RWPE2 (cell line): Measurements from ENCODE around the gene CDKN1A.
A peak's percentile ranks its signal among the peaks of the same experiment; 100 is the strongest.

ENCODE experiments used
- ATAC-seq: fragments of 200-7000 bp; cut with Tn5 transposase; 3 replicates; pipeline ENCODE4 v1.9.1; 2021; ENCODE audit warnings: low read depth
- DNase-seq: peaks from one replicate; pipeline ENCODE4 v3.0.0-alpha.2; 2020; ENCODE audit warnings: low spot score
- H3K27ac ChIP-seq: fragments of 450-650 bp; 2 replicates; pipeline ENCODE4 v1.5.1; 2017; ENCODE audit warnings: mild to moderate bottlenecking; ENCODE audit not compliant: poor library complexity, severe bottlenecking
- H3K27me3 ChIP-seq: fragments of 250-450 bp; sonication (Bioruptor Pico); 2 replicates; pipeline ENCODE4 v1.5.1; 2021; ENCODE audit warnings: mild to moderate bottlenecking, moderate library complexity; ENCODE audit not compliant: insufficient read depth, poor library complexity, severe bottlenecking
- H3K36me3 ChIP-seq: fragments of 250-450 bp; sonication (Bioruptor Pico); 2 replicates; pipeline ENCODE4 v1.5.1; 2020; ENCODE audit warnings: low read depth, mild to moderate bottlenecking, moderate library complexity
- H3K4me1 ChIP-seq: fragments of 250-450 bp; sonication (Bioruptor Pico); 2 replicates; pipeline ENCODE4 v1.5.1; 2021; ENCODE audit warnings: mild to moderate bottlenecking, moderate library complexity; ENCODE audit not compliant: insufficient read depth, poor library complexity, severe bottlenecking
- H3K4me3 ChIP-seq: fragments of 250-450 bp; sonication (Bioruptor Pico); 2 replicates; pipeline ENCODE4 v1.5.1; 2021; ENCODE audit warnings: mild to moderate bottlenecking, moderate library complexity; ENCODE audit not compliant: severe bottlenecking
- H3K9me3 ChIP-seq: fragments of 250-450 bp; sonication (Bioruptor Pico); 2 replicates; pipeline ENCODE4 v1.5.1; 2021; ENCODE audit warnings: mild to moderate bottlenecking, moderate library complexity; ENCODE audit not compliant: severe bottlenecking
- TF ChIP-seq, protein P1 (sequence below): fragments of 450-650 bp; IDR thresholded peaks from one replicate; pipeline ENCODE4 v1.5.1; 2017; ENCODE audit warnings: mild to moderate bottlenecking, moderate library complexity; ENCODE audit not compliant: poor library complexity, severe bottlenecking

CDKN1A gene

DNA sequence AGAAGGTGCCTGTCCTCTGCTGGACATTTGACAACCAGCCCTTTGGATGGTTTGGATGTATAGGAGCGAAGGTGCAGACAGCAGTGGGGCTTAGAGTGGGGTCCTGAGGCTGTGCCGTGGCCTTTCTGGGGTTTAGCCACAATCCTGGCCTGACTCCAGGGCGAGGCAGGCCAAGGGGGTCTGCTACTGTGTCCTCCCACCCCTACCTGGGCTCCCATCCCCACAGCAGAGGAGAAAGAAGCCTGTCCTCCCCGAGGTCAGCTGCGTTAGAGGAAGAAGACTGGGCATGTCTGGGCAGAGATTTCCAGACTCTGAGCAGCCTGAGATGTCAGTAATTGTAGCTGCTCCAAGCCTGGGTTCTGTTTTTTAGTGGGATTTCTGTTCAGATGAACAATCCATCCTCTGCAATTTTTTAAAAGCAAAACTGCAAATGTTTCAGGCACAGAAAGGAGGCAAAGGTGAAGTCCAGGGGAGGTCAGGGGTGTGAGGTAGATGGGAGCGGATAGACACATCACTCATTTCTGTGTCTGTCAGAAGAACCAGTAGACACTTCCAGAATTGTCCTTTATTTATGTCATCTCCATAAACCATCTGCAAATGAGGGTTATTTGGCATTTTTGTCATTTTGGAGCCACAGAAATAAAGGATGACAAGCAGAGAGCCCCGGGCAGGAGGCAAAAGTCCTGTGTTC, 1.3 kb upstream of the CDKN1A start:
- H3K4me3 ChIP-seq: no peak overlapping the region
- peaks cover 23% of the 10 kb centered on the region for H3K36me3 ChIP-seq
- TF ChIP-seq, protein P1, sequence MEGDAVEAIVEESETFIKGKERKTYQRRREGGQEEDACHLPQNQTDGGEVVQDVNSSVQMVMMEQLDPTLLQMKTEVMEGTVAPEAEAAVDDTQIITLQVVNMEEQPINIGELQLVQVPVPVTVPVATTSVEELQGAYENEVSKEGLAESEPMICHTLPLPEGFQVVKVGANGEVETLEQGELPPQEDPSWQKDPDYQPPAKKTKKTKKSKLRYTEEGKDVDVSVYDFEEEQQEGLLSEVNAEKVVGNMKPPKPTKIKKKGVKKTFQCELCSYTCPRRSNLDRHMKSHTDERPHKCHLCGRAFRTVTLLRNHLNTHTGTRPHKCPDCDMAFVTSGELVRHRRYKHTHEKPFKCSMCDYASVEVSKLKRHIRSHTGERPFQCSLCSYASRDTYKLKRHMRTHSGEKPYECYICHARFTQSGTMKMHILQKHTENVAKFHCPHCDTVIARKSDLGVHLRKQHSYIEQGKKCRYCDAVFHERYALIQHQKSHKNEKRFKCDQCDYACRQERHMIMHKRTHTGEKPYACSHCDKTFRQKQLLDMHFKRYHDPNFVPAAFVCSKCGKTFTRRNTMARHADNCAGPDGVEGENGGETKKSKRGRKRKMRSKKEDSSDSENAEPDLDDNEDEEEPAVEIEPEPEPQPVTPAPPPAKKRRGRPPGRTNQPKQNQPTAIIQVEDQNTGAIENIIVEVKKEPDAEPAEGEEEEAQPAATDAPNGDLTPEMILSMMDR: no peak
- ATAC-seq (no peak), DNase-seq (no peak)
- peaks cover 44% of the 10 kb centered on the region for H3K4me1 ChIP-seq
- peak overlapping the region; percentile 95 for H3K27ac ChIP-seq
- no peaks in the 10 kb centered on the region for H3K9me3 ChIP-seq
- no peaks in the 10 kb centered on the region for H3K27me3 ChIP-seq

DNA sequence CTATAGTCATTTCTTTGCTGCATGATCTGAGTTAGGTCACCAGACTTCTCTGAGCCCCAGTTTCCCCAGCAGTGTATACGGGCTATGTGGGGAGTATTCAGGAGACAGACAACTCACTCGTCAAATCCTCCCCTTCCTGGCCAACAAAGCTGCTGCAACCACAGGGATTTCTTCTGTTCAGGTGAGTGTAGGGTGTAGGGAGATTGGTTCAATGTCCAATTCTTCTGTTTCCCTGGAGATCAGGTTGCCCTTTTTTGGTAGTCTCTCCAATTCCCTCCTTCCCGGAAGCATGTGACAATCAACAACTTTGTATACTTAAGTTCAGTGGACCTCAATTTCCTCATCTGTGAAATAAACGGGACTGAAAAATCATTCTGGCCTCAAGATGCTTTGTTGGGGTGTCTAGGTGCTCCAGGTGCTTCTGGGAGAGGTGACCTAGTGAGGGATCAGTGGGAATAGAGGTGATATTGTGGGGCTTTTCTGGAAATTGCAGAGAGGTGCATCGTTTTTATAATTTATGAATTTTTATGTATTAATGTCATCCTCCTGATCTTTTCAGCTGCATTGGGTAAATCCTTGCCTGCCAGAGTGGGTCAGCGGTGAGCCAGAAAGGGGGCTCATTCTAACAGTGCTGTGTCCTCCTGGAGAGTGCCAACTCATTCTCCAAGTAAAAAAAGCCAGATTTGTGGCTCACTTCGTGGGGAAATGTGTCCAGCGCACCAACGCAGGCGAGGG, 594 bp upstream of the CDKN1A start:
- ATAC-seq (no peak), DNase-seq (no peak)
- Histone ChIP-seq H3K36me3 (peaks cover 27% of the 10 kb centered on the region), H3K9me3 (no peaks in the 10 kb centered on the region), H3K4me3 (peak overlapping the region; percentile 75), H3K27me3 (no peaks in the 10 kb centered on the region), H3K4me1 (peaks cover 51% of the 10 kb centered on the region), H3K27ac (peak overlapping the region; percentile 95)
- TF ChIP-seq, protein P1: no peak

DNA sequence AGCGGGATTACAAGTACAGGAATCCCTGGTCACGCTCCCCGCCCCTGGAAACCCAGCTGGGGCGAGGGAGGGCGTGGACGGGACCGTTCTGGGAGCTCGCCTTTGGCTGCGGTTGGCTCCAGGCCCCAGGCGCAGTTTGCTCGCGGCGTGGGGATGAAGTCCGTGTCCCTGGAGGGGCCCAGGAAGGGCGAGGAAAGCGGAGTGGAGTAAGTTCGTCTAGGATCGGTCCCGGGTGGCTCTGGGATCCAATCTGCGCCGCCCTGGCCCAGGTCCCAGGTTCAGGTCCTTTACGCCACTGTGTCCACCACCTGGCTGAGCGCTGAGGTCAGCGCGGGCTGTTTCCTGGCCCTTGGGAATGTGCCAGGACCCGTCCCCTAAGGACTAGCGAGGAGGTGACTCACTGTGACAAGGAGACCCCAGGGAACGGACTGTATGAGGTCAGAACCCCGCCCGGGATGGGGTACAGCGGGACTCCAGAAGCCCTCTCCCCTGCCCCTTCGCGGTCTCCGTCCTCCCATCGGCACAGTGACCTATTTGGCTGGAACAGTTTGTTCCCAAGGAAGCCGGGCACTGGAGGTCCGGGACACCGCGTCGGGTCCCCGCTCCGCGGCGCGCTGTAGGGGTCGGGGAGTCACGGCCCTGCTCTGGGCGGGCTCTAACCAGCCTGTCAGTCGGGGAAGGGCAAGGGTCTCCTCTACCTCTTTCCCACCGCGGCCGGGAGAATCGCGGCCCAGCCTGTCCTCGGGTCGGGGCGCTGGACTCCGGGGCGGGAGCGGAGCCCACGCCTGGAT, 724 bp downstream of the CDKN1A start:
- DNase-seq (no peak), ATAC-seq (no peak)
- no peaks in the 10 kb centered on the region for H3K9me3 ChIP-seq
- peaks cover 56% of the 10 kb centered on the region for H3K4me1 ChIP-seq
- H3K27ac ChIP-seq: peak overlapping the region; percentile 95
- H3K36me3 ChIP-seq: peaks cover 40% of the 10 kb centered on the region
- TF ChIP-seq, protein P1: no peak
- H3K27me3 ChIP-seq: no peaks in the 10 kb centered on the region
- peak overlapping the region; percentile 75 for H3K4me3 ChIP-seq

DNA sequence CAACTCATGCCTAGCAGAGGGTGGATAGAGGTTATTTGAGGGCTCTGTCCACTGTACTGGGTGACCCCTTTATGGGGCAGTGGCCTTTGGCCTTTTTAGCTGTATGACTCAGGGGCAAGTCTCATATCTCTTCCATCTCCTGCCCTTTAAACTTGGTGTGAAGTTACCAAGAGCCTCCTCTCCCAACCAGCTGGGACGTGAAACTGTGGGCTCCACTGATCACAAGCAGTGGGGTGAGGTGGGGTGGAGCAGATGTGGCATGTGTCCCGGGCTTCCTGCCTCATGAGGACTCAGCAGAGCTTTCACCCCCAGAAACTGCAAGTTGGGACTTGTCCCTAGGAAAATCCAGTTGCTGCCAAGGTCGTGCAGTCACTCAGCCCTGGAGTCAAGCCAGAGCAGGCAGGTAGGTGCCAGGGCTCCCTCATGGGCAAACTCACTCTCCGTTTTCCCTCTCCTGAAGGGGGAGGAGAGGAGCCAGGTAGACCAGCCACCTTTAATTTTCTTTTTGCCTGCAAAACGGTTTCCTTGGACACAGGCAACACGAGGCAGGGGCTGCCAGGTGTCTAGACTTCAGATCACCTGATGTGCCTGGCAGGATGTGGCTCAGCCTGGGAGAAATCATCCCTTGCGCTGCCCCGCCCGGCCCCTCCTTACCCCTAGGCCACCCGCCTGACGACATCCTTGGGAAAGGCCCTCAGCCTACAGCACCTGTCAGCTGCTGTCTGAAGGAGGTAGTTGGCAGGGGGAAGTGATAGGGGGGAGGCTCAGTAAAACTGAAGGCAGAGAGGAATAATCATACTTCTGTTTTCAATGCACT, 4.0 kb downstream of the CDKN1A start:
- H3K27ac ChIP-seq: peak overlapping the region; percentile 95
- no peaks in the 10 kb centered on the region for H3K27me3 ChIP-seq
- ATAC-seq (peak; percentile 52), DNase-seq (peak; percentile 95)
- TF ChIP-seq, protein P1: no peak
- H3K36me3 ChIP-seq: peaks cover 73% of the 10 kb centered on the region
- H3K4me3 ChIP-seq: no peak overlapping the region
- peaks cover 27% of the 10 kb centered on the region for H3K4me1 ChIP-seq
- H3K9me3 ChIP-seq: no peaks in the 10 kb centered on the region
